ENCODE data around the gene LDLRAD4.

Gene LDLRAD4

GRCh38 chr18:13184396-13184795, 34.2 kb upstream of the LDLRAD4 start:
- no peak overlapping the region for H3K4me3 Mint-ChIP-seq
- H3K36me3 Mint-ChIP-seq (ENCODE audit: low read depth), result no peaks in the 10 kb centered on the region
- no peak overlapping the region for H3K27ac Mint-ChIP-seq
- no peaks in the 10 kb centered on the region for H3K9me3 Mint-ChIP-seq
- no peak for TF ChIP-seq CTCF (IDR thresholded peaks at IDR 0.05; ENCODE audit: unreplicated experiment in 3 of 3)
- H3K4me1 Mint-ChIP-seq, result no peaks in the 10 kb centered on the region
- H3K27me3 Mint-ChIP-seq (ENCODE audit: low read depth), result peaks cover 14% of the 10 kb centered on the region

GRCh38 chr18:13185675-13186198, 32.8 kb upstream of the LDLRAD4 start:
- no peaks in the 10 kb centered on the region for H3K9me3 Mint-ChIP-seq
- no peaks in the 10 kb centered on the region for H3K4me1 Mint-ChIP-seq
- H3K27ac Mint-ChIP-seq, result no peak overlapping the region
- no peak for TF ChIP-seq CTCF (IDR thresholded peaks at IDR 0.05; ENCODE audit: unreplicated experiment in 3 of 3)
- peaks cover 14% of the 10 kb centered on the region for H3K27me3 Mint-ChIP-seq (ENCODE audit: low read depth)
- H3K36me3 Mint-ChIP-seq (ENCODE audit: low read depth), result no peaks in the 10 kb centered on the region
- no peak overlapping the region for H3K4me3 Mint-ChIP-seq

DNA sequence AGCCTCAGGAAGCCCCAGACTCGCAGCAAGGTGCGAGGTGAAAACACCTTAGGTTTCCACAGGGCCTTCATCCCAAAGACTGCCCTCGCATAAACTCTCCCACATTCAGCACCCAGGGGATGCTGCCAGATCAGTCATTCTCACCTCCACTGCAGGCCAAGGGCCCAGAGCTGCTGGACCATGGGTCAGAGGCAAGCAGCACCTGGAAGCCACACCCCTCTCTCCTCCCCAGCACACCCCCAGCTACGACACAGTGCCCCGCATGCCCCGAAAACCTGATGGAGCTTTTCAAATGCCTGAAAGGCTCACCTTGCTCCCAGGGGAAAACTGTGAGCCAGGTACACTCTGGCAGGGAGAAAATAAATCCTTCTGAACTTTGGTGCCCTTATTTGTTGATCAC, 31.9 kb upstream of the LDLRAD4 start:
- peaks cover 6% of the 10 kb centered on the region for H3K4me1 Mint-ChIP-seq
- H3K9me3 Mint-ChIP-seq, result no peaks in the 10 kb centered on the region
- TF ChIP-seq CTCF (IDR thresholded peaks at IDR 0.05; ENCODE audit: unreplicated experiment in 3 of 3), result no peak
- no peak overlapping the region for H3K4me3 Mint-ChIP-seq
- H3K36me3 Mint-ChIP-seq (ENCODE audit: low read depth), result no peaks in the 10 kb centered on the region
- no peak overlapping the region for H3K27ac Mint-ChIP-seq
- H3K27me3 Mint-ChIP-seq (ENCODE audit: low read depth), result peaks cover 13% of the 10 kb centered on the region

GRCh38 chr18:13187498-13187897, 31.1 kb upstream of the LDLRAD4 start:
- Mint-ChIP-seq H3K4me3 (no peak overlapping the region), H3K27me3 (ENCODE audit: low read depth) (peaks cover 8% of the 10 kb centered on the region), H3K9me3 (no peaks in the 10 kb centered on the region), H3K36me3 (ENCODE audit: low read depth) (no peaks in the 10 kb centered on the region), H3K27ac (no peak overlapping the region), H3K4me1 (peaks cover 6% of the 10 kb centered on the region)
- no peak for TF ChIP-seq CTCF (IDR thresholded peaks at IDR 0.05; ENCODE audit: unreplicated experiment in 3 of 3)

GRCh38 chr18:13191031-13191430, 27.5 kb upstream of the LDLRAD4 start:
- Mint-ChIP-seq H3K4me1 (peaks cover 6% of the 10 kb centered on the region), H3K27me3 (ENCODE audit: low read depth) (no peaks in the 10 kb centered on the region), H3K9me3 (no peaks in the 10 kb centered on the region), H3K36me3 (ENCODE audit: low read depth) (no peaks in the 10 kb centered on the region), H3K27ac (peak overlapping the region in 2 of 3 experiments; percentile 19 to 33), H3K4me3 (no peak overlapping the region)
- no peak for TF ChIP-seq CTCF (IDR thresholded peaks at IDR 0.05; ENCODE audit: unreplicated experiment in 3 of 3)

- H3K9me3 Mint-ChIP-seq, result no peaks in the 10 kb centered on the region
- no peak overlapping the region for H3K4me3 Mint-ChIP-seq
- peaks cover 6% of the 10 kb centered on the region for H3K4me1 Mint-ChIP-seq
- no peaks in the 10 kb centered on the region for H3K27me3 Mint-ChIP-seq (ENCODE audit: low read depth)
- no peak for TF ChIP-seq CTCF (IDR thresholded peaks at IDR 0.05; ENCODE audit: unreplicated experiment in 3 of 3)
- H3K27ac Mint-ChIP-seq, result peak overlapping the region in 2 of 3 experiments; percentile 30 to 67
- no peaks in the 10 kb centered on the region for H3K36me3 Mint-ChIP-seq (ENCODE audit: low read depth)
Measured at GRCh38 chr18:13191779-13192178, 26.8 kb upstream of the LDLRAD4 start.

Data from nephron (organoid).